SU-DHL-6 (cell line): ENCODE data around the gene FCHSD2.

Experiments used
- H2AFZ ChIP-seq: fragments of 200-600 bp; sonication (generic); 2 replicates; pipeline ENCODE4 v1.6.1; 2014; ENCODE audit warnings: low read depth, mild to moderate bottlenecking, moderate library complexity, mixed read lengths, antibody characterized with exemption, low read length; ENCODE audit not compliant: severe bottlenecking
- H3F3A ChIP-seq: fragments of 200-600 bp; shearing (Covaris generic); 2 replicates; pipeline ENCODE4 v1.6.0; 2016; ENCODE audit warnings: antibody characterized with exemption, mild to moderate bottlenecking; ENCODE audit not compliant: insufficient read depth
- H3K27ac ChIP-seq: fragments of 200-600 bp; sonication (generic); 2 replicates; pipeline ENCODE4 v1.5.1; 2016; ENCODE audit warnings: low read depth, mild to moderate bottlenecking, low read length, moderate library complexity, mixed read lengths
- H3K27me3 ChIP-seq: fragments of 200-600 bp; sonication (generic), shearing (Covaris generic); 2 replicates; pipeline ENCODE4 v1.6.0; 2014; ENCODE audit warnings: mild to moderate bottlenecking, low read length
- H3K36me3 ChIP-seq: fragments of 200-600 bp; sonication (generic); 2 replicates; pipeline ENCODE4 v1.6.1; 2014; ENCODE audit warnings: mild to moderate bottlenecking, low read length, mixed read lengths
- H3K4me2 ChIP-seq: fragments of 300-600, 200-600 bp; shearing (Covaris generic), sonication (generic); 2 replicates; pipeline ENCODE4 v1.6.0; 2014; ENCODE audit warnings: low read length, low read depth, mild to moderate bottlenecking; ENCODE audit not compliant: poor library complexity, severe bottlenecking
- H3K4me3 ChIP-seq: fragments of 200-600 bp; sonication (generic); 2 replicates; pipeline ENCODE4 v1.5.1; 2014; ENCODE audit warnings: antibody characterized with exemption, low read length, mild to moderate bottlenecking, mixed read lengths; ENCODE audit not compliant: insufficient read depth, poor library complexity, severe bottlenecking
- H3K79me2 ChIP-seq: fragments of 200-600 bp; sonication (generic); 2 replicates; pipeline ENCODE4 v1.6.1; 2014; ENCODE audit warnings: mild to moderate bottlenecking, low read length, moderate library complexity; ENCODE audit not compliant: insufficient read depth
- H3K9ac ChIP-seq: fragments of 200-600 bp; sonication (generic); 2 replicates; pipeline ENCODE4 v1.7.0; 2014; ENCODE audit warnings: mild to moderate bottlenecking, low read length
- H3K9me2 ChIP-seq: fragments of 200-600 bp; sonication (generic); replicated peaks from 2 replicates; pipeline ENCODE4 v1.6.1; 2014; ENCODE audit warnings: low read length; ENCODE audit not compliant: insufficient read depth
- H3K9me3 ChIP-seq: fragments of 200-600 bp; sonication (generic); 2 replicates; pipeline ENCODE4 v1.6.1; 2014; ENCODE audit warnings: low read length, mixed read lengths; ENCODE audit not compliant: insufficient read depth
- H4K20me1 ChIP-seq: fragments of 200-600 bp; sonication (generic); 2 replicates; pipeline ENCODE4 v1.6.1; 2014; ENCODE audit warnings: low read depth, mild to moderate bottlenecking, antibody characterized with exemption, low read length, moderate library complexity, mixed read lengths
- EZH2phosphoT487 ChIP-seq: fragments of 200-600 bp; sonication (generic), shearing (Covaris generic); conservative IDR thresholded peaks from 2 replicates; pipeline ENCODE4 v1.6.1; 2018; ENCODE audit warnings: mild to moderate bottlenecking, antibody characterized with exemption, low read length, moderate library complexity, mixed read lengths
- TF ChIP-seq, protein P1 (sequence below): fragments of 200-600 bp; sonication (generic); IDR thresholded peaks from one replicate; pipeline ENCODE4 v1.5.1; 2017; ENCODE audit warnings: antibody characterized with exemption, mild to moderate bottlenecking, low read length, moderate library complexity; ENCODE audit not compliant: insufficient read depth, poor library complexity, severe bottlenecking

The FCHSD2 gene

GRCh38 chr11:73095613-73096012 is 46.5 kb downstream of the FCHSD2 start:
- Histone ChIP-seq H4K20me1 (peaks cover 43% of the 10 kb centered on the region), H3K27ac (peak overlapping the region; percentile 0; the same call in 1 of the 2 replicates), H3K9me2 (no peaks in the 10 kb centered on the region), H3K9ac (no peak overlapping the region), H3K27me3 (no peaks in the 10 kb centered on the region), H3K9me3 (no peaks in the 10 kb centered on the region), H3F3A (peaks cover 21% of the 10 kb centered on the region), H3K4me2 (no peak overlapping the region), H3K36me3 (peaks cover 22% of the 10 kb centered on the region; the same call in 1 of the 2 replicates), H3K4me3 (no peak overlapping the region), H3K79me2 (peaks cover 99% of the 10 kb centered on the region), H2AFZ (no peak overlapping the region)
- no peak for TF ChIP-seq EZH2phosphoT487
- TF ChIP-seq, protein P1, sequence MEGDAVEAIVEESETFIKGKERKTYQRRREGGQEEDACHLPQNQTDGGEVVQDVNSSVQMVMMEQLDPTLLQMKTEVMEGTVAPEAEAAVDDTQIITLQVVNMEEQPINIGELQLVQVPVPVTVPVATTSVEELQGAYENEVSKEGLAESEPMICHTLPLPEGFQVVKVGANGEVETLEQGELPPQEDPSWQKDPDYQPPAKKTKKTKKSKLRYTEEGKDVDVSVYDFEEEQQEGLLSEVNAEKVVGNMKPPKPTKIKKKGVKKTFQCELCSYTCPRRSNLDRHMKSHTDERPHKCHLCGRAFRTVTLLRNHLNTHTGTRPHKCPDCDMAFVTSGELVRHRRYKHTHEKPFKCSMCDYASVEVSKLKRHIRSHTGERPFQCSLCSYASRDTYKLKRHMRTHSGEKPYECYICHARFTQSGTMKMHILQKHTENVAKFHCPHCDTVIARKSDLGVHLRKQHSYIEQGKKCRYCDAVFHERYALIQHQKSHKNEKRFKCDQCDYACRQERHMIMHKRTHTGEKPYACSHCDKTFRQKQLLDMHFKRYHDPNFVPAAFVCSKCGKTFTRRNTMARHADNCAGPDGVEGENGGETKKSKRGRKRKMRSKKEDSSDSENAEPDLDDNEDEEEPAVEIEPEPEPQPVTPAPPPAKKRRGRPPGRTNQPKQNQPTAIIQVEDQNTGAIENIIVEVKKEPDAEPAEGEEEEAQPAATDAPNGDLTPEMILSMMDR: no peak

- H3K4me3 ChIP-seq: no peak overlapping the region
- no peak overlapping the region for H3K27ac ChIP-seq
- H3K36me3 ChIP-seq: peaks cover 22% of the 10 kb centered on the region
- H4K20me1 ChIP-seq: peaks cover 39% of the 10 kb centered on the region
- peaks cover 20% of the 10 kb centered on the region for H3F3A ChIP-seq
- H3K4me2 ChIP-seq: no peak overlapping the region
- H3K9me2 ChIP-seq: no peaks in the 10 kb centered on the region
- peaks cover 97% of the 10 kb centered on the region for H3K79me2 ChIP-seq
- H3K9me3 ChIP-seq: no peaks in the 10 kb centered on the region
- no peak overlapping the region for H3K9ac ChIP-seq
- H3K27me3 ChIP-seq: no peaks in the 10 kb centered on the region
- TF ChIP-seq, protein P1: no peak
- no peak for TF ChIP-seq EZH2phosphoT487
- no peak overlapping the region for H2AFZ ChIP-seq
Measured at GRCh38 chr11:73091521-73092305, 50.4 kb downstream of the FCHSD2 start.

DNA sequence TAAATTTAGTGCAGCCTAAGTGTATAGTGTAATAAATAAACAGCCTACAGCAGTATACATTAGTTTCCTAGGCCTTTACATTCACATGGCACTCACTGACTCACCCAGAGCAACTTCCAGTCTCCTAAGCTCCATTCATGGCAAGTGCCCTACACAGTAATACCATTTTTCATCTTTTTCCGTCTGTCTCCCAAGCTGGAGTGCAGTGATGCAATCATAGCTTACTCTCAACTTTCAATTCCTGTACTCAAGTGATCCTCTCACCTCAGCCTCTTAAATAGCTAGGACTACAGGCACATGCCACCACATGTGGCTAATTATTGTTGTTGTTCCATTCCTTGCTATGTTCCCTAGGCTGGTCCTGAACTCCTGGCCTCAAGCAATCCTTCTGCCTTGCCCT is 54.4 kb downstream of the FCHSD2 start:
- H3F3A ChIP-seq: peaks cover 18% of the 10 kb centered on the region
- H3K9ac ChIP-seq: no peak overlapping the region
- H3K4me2 ChIP-seq: no peak overlapping the region
- no peaks in the 10 kb centered on the region for H3K27me3 ChIP-seq
- no peak overlapping the region for H3K4me3 ChIP-seq
- no peaks in the 10 kb centered on the region for H3K9me3 ChIP-seq
- no peak overlapping the region for H2AFZ ChIP-seq
- H3K79me2 ChIP-seq: peaks cover 97% of the 10 kb centered on the region
- no peak for TF ChIP-seq EZH2phosphoT487
- TF ChIP-seq, protein P1: no peak
- H3K27ac ChIP-seq: no peak overlapping the region
- no peaks in the 10 kb centered on the region for H3K9me2 ChIP-seq
- peaks cover 37% of the 10 kb centered on the region; the same call in 1 of the 2 replicates for H4K20me1 ChIP-seq
- H3K36me3 ChIP-seq: peaks cover 33% of the 10 kb centered on the region
